HG03139 (cell line): ENCODE results near the gene ZFP36.

Experiments
- ATAC-seq: cut with Tn5 transposase; IDR thresholded peaks from one replicate; pipeline ENCODE4 v1.9.1; 2021; ENCODE audit not compliant: unreplicated experiment

ZFP36 gene

DNA sequence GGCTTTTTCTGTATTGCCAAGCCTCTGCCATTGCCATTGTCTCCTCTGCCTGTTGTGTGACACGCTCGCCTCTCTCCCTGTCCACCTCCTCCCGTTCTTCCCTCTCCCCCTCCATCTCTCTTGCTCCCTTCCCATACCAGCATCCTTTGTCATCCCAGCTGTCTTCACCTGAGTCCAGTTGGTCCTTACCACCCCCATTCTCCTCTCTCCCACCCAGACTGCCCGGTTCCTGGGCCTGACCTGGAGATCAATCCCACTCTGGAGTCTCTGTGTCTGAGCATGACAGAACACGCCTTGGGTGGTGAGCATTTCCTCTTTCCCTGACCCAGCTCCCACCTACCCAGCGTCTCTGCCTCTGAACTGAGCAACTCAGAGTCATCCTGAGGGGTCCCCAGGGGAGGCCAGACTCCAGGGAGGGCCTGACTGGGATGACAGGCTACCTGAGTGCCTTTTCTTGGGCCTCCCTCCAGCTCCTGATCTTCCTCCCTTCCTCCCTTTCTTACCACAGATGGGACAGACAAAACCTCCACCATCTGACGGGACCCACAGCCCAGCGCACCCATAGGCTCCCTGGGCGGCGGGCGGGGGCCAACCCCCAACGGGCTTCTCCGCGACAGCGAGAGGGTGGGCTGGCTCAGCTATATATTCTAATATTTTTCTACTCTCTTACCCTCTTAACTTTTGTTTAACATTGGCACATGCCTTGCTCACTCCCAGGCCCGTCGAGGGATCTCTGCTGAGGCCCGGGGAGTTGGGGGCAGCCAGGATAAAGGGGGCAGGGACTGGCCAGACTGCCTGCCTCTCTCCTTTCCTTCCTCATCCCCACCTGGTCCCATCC, 23.4 kb upstream of the ZFP36 start:
- no peak for ATAC-seq

DNA sequence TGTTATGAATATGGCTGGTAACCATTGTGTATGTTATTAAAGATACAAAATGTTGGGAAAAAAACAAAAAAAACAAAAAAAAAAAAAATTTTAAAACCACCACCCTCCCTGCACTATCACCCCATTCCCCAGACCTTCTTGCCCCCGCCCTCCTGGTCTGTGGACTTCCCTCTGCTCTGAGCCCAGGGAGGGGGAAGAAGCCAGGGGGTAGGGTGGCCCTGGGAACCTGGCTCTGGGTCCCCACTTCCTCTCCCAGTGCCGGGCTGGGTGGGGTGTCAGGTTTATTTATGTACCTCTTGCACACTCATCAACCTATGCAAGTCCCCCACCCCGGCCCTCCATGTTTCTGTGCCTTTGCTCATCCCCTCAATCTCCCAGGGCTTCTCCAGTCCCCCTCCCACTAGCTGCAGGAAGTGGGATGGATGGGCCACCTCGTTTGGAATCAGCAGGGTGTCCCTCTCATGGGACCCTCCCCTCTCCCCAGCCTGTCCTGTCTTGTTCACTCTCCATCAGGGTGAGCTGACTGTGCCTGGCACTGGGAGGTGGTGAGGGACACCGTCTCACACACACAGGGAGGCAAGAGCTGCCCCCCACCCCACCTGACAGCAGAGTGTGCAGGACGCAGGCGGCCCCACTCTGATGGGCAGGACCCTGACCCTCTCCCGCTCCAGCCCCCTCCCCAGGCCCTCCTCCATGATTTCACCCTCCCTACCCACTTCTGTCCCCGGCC, 21.6 kb upstream of the ZFP36 start:
- ATAC-seq: no peak

DNA sequence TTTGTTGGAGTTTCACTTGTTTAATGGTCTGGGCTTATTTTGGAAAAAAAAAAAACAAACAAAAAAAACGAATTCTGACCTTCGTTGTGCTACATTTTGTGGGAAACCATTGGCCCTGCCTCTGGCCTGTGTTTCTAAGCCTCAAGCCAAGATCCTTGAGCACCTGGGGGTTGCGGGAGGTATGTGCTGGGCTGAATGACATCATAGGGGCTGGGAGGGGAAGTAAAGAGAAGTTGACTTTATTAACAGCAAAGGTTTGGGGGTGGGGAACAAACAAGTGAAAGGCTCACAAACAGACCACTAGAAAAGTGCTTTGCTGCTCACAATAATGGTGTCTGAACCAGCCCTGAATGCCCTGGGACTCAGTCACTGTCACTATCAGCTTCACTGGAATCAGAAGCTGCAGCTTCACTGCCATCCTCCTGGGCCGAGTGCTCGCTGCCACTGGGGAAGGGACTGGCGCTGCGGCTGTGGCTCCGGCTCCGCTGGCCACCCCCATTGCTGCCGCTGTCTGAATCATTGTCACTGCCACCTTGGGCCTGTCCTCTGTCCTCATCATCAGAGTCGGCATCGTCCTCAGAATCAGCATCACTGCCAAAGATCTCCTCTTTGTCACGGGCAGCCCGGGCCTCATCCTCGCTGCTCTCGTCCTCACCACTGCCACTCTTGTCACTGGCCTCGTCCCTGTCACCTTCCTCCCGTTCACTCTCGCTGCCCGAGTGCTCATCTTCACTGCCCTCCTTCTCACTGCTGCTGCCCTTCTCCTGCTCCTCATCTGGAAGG, 20.8 kb upstream of the ZFP36 start:
- no peak for ATAC-seq

DNA sequence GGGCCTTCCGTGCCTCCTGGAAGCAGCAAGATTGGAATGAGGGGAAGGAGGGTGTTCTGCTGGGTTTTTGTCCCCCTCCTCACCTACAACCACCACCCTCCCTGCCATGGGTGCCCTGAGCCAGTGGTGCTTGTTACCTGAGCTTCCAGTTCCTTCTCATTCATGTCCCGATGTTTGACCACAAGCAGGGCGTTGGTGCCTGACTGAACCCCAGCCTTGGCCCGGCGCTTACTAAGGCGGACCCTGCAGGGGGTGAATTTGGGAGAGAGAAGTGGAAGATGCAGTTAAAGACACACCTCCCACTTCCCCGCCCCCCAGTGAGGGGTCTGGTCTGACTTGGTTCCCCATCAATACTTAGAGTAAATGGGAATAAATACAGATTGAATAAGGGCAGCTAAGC, 20.1 kb upstream of the ZFP36 start:
- no peak for ATAC-seq

DNA sequence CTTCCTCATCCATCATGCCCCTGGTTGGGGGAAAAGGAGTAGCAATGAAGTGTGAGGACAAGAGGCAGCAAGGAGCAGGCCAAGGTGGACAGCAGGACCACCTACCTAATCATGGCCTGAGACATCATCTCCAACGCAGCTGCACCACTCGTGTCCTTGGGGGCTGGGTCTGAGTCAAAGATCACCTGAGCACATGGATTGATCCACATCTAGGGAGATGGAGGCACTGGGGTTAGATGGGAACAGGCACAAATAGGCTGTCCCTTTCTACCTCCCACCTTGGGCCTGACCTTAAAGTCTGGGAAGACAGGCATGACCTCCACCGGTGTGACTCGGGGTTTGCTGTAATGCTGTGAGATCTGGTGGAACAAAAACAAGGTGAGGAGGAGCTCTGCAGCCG, 18.0 kb upstream of the ZFP36 start:
- ATAC-seq: no peak

DNA sequence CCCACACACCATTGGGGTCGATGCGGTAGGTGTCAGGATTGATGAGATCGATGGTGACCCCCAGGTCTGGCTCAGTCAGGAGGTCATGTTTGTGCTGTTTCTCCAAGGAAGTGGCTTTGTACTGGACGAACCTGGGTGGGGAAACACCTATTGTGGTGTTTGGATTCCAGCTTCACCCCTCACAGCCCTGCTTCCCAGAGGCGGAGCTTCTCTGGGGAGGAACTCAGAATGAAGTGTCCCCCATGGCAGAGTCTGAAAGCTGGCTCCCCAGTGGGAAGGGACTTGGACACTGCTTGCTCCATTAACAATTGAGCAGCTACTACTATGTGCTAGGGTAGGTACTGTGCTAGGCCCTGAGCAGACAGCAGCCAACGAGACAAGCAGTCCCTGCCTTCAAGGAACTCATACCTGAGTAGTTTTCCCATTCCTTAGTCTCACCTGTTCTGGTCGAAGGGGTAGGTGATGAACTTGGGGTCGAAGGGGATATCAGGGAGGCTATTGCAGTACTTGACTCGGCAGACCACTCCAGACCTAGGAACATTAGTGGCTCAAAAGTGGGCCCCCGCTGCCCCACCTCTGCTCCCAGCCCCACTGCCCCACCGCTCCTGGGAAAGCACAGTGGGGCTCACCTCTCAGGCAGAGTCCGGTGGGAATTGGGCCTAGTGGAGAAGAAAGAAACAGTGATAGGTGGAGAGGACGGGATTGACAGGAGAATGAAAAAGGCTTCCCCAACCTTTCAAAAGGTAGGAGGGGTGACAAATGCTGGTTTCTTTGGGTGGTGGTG, 16.8 kb upstream of the ZFP36 start:
- no peak for ATAC-seq

DNA sequence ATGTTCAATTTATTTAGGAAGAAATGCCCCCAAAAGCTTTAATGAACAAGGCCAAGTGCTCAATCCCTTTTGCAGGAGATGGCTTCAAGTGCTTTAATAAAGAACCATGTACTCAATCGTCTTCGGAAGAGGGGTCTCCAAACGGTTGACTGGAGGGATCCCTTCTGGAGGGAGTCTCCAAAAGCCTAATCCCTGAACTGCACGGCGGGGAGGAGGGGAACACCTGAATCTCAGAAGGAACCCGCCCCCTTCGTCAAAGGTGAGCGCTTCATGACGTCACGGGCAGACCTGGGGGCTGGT, 16.2 kb upstream of the ZFP36 start:
- no peak for ATAC-seq

DNA sequence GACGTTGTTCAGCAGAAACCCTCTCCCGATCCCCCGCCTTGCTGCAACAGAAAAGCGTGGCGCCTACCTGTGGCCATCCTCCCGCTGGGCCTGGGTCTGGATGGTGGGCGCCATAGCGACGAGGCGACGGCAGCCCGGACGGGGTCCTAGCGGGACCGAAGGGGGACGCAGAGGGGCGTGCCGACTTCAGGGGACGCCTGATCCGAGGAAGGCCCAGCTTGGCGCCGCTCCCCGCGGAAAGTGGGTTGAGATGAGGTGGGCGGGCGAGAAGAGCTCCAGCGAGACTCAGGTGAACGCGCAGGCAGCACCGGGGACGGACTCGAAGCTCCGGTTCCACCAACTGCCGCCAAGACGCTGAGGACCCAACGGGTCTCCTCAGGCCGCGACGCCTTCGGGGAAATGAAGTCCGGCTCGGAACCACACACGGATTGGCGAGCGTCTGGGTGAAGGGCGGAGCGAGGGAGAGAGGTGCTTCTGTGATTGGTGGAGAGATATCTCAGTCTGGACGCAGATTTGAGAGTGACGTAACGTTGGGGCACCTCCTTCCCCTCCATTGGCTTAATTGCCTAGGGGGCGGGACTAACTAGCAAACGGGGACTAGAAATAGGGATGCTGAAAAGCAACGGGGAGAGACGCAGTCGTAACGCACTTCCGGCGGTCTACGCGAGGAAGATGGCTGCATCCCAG, 15.8 kb upstream of the ZFP36 start, which contains the start of the genes MED29 and PAF1:
Gene MED29, plus strand, starts transcription at position 628 of the 687 bp plus-strand sequence. Its CDS starts 45 bp downstream, at position 673.
Gene PAF1, minus strand, starts transcription at position 356 of the 687 bp plus-strand sequence. Its CDS starts 242 bp downstream, at position 114.
- peak; percentile 81 for ATAC-seq

DNA sequence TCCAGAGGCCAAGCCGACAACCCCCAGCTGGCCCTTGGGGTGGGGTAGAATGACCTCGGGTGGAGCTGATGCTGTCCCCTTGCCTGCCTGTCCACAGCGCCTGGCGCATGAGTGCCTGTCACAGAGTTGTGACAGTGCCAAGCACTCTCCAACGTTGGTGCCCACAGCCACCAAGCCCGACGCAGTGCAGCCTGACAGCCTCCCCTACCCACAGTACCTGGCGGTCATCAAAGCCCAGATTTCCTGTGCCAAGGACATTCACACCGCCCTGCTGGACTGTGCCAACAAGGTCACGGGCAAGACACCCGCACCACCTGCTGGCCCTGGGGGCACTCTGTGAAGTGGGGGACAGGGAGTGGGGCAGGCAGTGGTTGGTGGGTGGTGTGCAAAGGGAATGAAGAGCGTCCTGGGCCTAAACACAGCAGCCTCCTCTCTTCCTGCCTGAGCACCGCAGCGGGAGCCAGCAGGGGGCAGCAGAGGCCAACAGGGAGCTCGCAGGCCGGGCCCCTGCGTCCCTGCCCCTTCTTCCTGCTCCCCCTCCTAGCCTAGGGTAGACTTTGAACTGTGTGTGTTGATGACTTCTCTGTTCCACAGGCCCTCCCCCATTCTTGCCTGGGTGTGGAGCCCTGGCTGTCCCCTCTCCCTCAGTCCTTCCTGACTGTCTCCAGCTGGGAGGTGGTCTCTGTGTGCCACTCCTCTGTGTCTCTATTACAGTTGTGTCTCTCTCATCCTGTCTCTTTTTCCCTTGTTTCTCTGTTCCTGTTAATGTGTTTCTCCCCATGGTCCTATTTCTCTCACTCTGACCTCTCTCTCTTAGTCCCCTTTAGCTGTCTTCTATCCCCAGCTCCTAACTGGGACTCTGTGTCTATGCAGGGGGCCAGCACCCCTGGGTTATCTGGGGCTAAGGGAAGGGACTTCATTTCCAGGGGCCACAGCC, 9.0 kb upstream of the ZFP36 start:
- peak; percentile 34 for ATAC-seq

DNA sequence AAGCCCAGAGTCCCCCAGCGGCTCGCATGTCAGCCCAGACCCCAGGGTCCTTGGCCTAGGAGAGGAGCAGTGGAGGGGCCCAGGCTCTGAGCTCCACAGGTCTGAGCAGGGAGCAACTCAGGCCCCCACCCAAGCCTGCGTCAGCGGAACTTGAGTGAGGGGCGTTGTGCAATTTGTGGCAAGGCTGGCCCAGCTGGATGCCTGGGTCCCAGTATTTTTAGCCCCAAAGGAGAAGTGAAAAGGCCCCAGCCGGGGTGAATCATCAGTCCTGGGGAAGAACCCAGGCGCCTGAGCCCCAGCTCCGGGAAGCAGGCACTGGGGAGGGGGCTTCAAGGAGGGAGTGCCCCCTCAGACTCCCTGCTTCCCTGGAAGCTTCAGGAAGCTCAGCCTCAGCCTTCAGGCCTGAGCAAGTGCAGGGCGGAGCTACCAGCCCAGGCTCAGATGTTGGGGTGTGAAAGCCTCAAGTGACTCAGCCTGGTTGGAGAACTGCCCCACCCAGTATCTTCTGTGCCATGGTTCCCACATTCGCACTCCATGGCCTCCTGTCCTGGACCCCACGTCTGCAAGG, 8.3 kb upstream of the ZFP36 start:
- no peak for ATAC-seq

DNA sequence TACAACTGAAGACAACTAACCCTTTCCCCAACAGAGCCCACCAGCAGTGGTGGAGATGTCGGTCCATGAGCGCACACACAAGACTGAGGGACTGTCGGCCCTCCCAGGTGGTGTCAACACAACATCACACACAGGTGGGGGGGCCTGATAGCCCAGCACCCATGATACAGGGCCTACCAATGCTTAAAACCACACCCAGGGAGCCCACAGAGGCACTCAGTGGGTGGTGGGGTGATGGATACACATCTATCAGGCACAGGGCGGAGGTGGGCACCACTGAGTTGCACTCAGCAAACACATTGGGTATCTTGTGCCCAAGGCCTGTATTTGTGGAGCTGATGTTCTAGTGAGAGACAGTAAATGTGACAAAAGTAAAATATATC, 7.0 kb upstream of the ZFP36 start:
- ATAC-seq: no peak

DNA sequence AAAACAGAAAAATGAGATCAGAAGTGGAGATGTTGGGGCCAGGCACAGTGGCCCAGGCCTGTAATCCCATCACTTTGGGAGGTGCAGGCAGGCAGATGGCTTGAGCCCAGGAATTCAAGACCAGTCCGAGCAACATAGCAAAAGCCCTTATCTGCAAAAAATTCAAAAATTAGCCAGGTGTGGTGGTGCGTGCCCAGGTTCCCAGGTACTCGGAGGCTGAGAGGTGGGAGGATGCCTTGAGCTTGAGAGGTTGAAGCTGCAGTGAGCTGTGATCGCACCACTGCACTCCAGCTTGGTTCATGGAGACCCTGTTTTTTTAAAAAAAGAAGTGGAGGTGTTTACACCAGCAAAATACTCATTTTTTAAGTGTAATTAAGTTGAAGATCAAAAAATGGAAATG, 6.6 kb upstream of the ZFP36 start:
- ATAC-seq: no peak

DNA sequence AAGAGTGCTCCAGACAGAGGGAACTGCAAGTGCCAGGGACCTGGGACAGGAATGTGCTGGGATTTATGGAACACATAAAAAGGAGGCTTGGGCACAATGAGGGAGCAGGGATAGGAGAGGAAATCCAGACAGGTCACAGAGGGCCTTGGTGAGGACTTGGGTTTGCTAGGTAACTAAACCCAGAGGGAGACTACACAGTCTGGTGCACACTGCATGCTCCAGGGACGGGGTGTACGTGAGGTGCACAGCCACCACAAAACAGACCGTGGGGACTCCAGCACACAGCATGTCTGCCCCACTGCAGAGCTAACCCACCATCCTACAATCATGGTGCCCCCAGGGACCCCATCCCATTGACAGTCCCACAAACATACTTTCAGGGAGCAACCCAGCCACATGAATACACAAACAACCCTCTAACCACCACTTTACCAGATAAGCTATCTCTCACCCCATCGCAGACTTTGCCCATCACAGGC, 5.5 kb upstream of the ZFP36 start:
- no peak for ATAC-seq

DNA sequence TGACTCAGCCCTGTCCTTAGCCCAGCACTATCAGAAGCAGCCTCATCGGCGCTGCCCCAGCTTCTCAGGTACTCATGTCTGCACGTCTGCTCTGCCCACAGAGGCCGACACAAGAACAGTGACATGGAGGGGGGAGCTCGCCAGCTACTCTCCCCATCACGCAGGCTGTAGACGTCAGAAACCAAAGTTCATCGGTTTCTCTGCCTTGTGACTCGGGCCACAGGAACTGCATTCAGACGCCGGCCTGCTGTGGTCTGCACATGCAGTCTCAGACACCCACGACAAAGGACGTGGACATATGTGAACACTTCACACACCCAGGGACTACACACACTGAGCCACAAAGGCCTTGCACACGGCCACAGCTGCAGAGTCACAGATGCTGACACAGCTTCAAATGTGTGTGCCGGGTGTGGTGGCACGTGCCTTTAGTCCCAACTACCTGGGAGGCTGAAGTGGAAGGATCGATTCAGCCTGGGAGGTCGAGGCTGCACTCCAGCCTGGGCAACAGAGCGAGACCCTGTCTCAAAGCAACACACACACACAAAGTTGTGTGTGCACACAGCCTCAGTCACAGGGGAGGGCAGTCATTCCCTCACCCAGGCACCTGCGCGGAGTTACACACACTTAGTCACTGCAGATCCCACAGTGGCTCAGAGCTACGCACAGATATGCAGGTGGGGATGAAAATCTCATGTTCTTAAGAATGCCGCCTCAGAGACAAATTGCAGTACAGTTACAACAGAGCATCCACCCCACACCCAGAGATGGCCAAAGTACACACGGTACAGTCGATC, 4.9 kb upstream of the ZFP36 start:
- ATAC-seq: no peak

DNA sequence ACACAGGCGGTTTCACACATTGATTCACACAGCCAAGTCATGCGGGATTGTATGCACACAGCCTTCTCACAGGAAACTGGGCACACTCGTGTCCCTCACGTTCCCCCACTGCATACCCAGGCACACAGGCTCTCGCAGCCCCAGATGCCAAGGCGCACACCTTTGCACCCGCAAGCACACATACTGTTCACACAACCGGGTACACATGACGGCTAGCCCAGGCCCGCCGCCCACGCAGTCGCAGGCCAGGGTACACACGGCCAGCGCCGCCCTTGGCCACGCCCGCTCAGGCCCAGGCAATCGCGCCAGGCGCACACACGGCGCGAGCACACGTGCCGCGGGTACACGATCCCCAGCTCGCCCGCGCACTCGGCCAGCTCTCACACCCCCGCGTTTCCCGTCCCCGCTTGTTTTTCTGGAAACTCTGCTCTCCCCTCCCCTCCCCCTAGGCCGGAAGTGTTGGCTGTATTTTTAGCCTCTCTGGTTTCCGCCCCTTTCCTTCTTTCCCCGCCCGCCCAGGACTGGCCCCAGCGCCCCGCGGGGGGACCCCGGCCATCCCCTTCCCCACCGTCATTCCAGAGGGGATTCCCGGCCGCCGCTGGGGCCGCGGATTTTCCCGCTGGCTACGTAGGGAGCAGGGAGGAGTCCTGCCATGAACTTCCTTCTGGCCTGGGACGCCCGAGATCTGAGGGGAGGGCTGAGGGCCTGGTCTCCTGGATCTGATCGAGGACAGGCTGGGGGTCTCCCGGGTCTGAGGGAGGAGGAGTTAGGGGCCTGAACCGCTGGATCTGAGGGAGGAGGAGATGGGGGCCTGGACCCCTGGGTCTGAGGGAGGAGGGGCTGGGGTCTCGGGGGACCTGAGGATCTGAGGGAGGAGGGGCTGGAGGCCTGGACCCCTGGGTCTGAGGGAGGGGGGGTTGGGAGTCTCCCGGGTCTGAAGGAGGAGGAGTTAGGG, 4.0 kb upstream of the ZFP36 start:
- ATAC-seq: no peak

DNA sequence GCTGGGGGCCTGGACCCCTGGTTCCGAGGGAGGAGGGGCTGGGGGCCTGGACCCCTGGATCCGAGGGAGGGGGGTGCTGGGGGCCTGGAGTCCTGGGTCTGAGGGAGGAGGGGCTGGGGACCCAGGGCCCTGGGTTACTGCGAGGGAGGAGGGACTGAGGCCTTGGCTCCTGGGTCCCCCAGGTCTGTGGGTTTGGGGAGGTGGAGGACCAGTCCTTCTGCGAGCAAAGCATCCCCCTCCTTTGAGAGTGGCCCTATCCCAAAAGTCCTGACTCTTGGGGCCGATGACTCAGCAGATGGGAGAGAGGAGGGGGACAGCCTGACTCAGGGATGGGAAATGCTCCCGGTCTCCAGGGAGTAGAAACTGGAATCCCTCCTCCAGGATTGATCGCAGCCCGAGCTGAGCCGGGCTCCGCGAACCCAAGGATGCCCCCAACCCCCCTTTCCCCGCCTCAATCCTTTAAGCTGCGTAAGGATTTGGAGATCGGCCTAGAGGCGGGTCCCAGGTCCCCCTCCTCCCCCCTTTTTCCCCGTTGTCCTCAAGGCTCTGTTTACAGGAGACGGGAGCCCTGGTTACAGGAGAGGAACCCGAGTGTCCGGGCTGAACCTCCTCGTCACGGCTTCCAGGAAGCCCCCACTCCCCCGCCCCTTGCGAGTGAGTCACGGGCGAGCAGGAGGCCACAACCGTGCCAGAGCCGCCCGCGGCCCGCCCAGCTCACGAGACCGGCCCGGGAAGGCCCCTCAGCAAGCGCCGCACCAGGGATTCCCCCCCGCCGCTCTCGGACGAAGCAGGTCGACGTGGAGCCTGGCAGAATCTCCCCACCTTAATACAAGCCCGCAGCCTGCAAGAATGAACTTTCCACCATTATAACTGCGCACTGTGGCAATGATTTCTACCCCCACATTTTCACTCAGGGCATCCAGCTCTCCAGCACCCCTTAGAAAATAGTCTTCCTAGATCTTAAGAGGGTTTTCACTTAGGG, 3.0 kb upstream of the ZFP36 start:
- no peak for ATAC-seq
